Left kidney (tissue), 2 donors: ENCODE measurements around the gene SNHG17. TPM values are rescaled to one million over a fixed set of nuclear protein-coding genes. Genes with fewer than 3 reads are reported as not detected.
"Not testable (repeated sequence)": the region's sequence is repeated elsewhere in the genome, so short reads cannot be mapped to it uniquely, and the experiment has no call there.

Source experiments
- DNase-seq: peaks from one replicate; pipeline ENCODE4 v3.0.0-alpha.2; 2013
- polyA plus RNA-seq: library from polyadenylated mRNA; unstranded; fragments of 120-200 nt; gene quantifications from one replicate; pipeline ENCODE4 v1.2.1, GENCODE V29; 2013; ENCODE audit not compliant: insufficient read length

SNHG17 gene
- polyA plus RNA-seq, 1 donor = 43.1 TPM

DNA sequence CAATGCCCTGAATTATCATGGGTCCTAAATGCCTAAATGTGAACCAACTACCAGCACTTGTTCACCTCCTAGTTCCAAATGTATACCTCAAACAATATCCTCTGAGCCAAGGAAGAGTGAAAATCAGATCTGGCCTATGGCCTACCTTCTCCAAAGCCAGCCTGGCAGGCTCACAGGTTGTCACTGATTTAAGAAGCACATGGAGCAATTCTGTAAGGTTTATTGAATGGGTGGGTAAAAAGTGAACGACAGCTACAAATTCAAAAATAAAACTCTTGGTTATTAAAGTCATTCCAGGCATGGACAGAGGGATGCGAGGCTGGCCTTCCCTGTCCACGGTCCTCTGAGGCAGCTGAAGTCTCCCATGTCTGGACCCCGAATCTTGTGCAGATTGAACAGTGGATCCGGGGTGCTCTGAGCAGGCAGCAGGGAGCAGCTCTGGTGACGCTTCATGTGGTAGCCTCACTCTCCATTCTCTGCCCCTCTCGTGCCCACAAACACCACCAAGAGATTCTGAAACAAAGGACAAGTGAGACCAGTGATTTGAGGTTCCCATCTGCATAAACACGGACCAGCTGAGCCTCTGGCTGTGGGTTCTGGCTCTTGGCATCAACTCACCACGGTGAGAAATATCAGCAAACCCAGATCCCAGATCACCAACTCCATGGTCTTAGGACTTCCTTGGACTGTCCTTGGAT is 14.6 kb downstream of the SNHG17 start:
- no peak for DNase-seq

DNA sequence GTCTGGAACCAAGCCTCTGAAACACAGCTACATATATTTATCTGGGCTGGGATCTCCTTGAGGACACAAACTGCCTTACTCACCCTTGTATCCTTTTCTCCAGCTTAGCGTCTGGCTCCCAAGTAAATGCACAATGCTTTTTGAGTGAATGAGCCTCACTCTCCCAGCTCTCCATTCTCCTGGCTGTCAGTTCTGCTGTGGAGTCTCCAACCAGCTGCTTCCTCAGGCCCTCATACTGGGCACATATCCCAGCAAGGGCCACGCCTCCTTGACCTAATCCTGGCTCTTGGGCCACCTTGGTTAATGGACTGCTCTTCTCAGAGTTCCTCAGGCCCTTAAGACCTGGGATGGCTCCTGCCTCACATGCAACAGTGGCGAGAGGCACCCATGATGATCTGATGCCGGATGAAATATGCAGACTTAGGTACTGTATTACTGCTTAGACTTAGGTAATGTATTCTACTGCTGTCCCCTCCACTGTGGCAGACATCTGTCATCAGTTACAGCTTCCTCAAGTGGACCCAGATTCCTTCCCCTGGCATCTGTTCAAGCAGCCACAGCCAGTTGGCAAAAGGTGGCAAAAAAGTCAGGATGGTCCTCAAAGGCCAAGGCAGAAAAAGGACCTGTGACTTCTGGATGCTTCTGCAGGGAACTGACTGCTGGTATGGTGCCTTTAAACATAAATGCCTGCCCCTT is 16.5 kb downstream of the SNHG17 start:
- DNase-seq = no peak

DNA sequence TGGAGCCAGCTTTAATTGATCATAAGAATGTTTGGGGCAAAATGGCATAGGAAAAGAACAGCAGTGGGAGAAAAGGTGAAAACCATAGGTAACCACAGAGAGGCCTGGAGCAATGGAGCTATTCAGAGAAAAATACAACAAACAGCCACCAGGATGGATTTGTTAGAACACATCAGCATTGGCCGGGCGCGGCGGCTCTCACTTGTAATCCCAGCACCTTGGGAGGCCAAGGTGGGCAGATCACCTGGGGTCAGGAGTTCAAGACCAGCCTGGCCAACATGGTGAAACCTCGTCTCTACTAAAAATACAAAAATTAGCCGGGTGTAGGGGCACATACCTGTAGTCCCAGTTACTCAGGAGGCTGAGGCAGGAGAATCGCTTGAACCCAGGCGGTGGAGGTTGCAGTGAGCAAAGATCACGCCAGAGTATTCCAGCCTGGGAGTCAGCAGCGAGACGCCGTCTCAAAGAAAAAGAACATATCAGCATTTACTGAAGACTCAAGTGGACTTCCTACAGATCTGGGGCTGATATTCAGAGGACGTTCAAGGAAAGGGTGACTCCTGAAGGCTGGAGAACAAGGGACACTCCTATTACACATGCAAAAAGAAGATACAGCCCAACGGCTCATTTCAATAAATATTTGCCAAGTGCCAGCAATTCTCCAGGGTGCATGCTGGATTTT is 20.2 kb downstream of the SNHG17 start:
- DNase-seq = no peak

DNA sequence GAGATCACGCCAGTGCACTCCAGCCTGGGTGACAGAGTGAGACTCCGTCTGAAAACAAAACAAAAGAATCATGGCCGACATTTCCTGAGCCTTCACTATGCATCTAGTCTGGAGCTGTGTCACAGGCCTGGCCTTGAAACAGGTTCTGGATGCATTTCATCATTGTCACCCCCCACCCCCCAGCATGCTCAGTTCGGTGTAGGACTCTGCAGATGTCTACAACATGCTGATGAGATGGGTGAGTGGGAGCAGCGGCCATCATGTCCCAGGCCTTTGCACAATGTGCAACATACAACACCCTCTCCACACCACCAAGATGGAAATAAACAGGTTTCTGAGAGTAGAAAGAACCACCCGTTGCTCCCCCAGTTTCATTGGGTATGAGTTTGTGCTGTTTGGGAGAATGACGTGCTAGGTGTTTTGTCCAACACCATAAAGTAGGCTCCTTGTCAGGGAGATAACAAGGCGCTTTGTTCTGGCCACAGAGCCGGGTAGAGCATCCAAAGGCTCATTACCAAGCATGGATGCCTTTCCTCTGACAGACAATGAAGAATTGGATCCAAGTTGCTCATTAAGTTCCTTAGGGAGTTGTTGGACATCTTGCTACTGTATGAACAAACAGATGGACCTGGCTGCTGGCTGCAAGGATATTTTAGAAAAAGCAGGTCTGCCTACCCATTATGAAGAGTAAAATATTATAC is 22.1 kb downstream of the SNHG17 start:
- no peak for DNase-seq

DNA sequence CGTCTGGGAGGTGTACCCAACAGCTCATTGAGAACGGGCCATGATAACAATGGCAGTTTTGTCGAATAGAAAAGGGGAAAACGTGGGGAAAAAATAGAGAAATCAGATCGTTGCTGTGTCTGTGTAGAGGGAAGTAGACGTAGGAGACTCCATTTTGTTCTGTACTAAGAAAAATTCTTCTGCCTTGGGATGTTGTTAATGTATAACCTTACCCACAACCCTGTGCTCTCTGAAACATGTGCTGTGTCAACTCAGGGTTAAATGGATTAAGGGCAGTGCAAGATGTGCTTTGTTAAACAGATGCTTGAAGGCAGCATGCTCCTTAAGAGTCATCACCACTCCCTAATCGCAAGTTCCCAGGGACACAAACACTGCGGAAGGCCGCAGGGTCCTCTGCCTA is 27.3 kb downstream of the SNHG17 start:
- DNase-seq = not testable (repeated sequence)

DNA sequence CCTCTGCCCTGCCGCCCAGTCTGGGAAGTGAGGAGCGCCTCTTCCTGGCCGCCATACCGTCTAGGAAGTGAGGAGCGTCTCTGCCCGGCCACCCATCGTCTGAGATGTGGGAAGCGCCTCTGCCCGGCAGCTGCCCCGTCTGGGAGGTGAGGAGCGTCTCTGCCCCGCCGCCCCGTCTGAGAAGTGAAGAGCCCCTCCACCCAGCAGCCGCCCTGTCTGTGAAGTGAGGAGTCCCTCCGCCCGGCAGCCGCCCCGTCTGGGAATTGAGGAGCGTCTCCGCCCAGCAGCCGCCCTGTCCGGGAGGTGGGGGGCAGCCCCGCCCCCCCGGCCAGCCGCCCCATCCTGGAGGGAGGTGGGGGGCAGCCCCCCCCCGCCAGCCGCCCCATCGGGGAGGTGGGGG is 27.8 kb downstream of the SNHG17 start:
- DNase-seq = no peak

DNA sequence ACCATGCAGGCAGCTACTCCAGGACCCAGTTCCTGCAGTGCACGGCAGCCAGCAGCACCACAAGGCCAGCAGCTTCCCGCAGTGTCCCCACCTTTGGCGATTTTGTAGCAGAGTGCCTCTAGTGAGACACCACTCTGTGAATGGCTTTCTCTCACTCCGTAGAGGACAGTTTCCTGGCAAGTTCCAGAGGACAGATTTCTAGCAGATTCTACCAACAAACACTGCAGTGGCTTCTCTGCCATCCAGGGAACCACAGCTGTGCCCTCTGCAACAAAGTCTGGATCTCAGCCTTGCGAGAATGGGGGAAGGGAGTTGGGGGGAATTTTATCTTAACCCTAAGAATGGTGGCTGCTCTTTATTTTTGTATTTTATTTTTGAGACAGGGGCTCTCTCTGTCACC is 28.7 kb downstream of the SNHG17 start:
- DNase-seq = no peak

DNA sequence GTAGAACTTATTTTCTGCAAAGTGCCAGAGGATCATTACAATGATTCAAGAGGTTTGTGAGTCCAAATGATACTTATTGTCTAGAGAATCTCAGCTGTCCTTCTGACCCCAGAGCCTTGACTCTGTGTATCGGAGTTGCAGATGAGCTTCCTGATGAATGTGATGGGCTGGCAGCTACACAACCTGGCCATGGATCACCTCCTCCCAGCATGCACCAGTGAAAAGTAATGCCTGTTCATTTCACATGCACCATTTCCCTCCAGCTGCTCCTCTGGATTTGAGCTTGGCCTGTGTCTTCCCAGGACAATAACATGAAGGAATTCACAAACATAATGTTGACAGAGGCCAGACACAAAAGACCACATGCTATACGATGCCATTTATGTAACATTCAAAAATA is 30.0 kb downstream of the SNHG17 start:
- no peak for DNase-seq

DNA sequence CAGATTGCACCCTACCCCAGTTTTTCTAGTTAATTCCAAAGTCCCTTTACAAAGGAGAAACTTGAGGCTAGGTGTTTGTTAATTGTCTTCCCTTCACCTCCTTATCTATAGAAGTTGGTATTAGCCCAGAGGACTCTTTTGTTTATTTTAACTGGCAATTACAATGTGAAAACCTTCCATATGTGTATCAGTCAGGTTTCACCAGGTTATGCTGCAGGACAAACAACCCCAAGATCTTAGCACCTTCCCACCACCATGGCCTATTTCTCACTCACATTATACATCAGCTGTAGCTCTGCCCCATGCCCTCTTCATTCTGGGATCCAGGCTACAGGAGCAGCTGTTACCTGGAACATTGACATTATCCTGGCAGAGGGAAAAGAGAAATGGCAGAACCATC is 31.1 kb downstream of the SNHG17 start:
- DNase-seq = no peak

DNA sequence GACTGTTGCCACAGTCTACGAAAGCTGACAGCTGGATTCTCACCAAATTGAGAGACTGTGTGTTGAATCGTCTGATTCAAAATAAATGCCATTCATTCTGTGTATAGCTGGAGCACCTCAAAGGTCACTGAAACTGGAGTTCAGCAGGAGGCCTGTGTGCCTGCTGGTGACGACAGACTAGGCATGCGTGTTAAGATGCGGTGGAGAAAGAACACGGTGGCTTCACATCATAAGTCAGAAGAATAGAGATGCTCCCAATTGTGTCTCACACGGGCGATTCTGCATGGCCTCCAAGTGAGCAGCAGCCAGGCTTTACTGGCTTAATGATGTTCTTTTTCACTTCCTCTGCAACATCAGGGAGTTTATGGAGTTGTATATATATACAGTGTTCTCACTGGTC is 32.3 kb downstream of the SNHG17 start:
- DNase-seq = no peak

DNA sequence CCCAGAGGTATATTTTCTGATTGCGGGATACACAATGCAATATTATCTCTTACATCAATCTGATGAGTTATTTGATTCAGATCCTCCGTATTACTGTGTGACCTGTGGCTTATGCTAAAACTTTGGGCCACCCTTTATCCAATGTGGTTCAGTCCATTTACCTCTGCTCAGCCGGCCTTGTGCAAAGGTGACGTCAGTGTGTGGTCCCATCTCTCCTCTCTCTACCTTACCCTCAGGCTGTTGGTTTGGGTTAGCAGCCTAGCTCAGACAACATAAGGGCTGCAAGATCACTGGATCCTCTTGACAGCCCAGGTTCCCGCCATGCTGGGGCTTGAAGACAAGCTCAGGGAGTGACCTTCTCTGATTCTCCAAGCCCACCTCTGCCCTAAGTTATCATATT is 33.0 kb downstream of the SNHG17 start:
- no peak for DNase-seq

DNA sequence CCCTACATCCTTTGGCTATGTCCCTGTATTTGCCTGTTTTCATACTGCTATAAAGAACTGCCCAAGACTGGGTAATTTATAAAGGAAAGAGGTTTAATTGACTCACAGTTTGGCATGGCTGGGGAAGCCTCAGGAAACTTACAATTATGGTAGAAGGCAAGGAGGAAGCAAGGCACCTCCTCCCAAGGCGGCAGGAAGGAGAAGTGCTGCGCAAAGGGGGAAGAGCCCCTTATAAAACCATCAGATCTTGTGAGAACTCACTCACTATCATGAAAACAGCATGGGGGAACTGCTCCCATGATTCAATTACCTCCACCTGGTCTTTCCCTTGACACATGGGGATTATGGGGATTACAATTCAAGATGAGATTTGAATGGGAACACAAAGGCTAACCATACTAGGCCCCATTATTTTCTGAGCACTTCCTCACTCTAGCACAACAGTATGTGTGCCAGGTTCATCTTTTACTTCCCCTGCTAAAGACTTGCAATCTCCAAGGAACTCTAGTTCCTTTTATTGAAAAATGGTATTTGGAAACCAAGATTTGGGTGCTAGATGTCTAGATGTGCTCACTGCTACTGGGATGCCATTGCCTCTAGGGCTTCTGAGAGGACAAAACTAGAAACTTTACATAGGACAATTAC is 39.3 kb downstream of the SNHG17 start:
- DNase-seq = not testable (repeated sequence)

DNA sequence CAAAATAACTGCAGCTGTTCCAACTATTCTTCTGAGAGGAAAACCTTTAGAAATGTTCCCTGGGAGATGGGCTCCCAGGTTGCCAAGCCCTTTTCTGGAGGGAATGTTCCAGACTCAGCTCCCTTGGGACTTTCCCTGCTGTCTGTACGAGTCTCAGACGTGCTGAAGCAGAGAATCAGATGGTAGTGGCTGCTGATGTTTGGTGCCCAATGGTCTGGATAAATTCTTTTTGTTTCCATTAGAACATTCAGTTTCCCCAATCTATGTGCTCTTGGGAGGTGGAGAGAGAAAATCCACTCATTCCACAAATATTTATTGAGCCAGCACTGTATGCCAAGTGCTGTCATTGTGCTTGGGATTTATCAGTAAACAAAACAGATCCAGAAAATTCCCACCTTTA is 40.0 kb downstream of the SNHG17 start:
- no peak for DNase-seq

DNA sequence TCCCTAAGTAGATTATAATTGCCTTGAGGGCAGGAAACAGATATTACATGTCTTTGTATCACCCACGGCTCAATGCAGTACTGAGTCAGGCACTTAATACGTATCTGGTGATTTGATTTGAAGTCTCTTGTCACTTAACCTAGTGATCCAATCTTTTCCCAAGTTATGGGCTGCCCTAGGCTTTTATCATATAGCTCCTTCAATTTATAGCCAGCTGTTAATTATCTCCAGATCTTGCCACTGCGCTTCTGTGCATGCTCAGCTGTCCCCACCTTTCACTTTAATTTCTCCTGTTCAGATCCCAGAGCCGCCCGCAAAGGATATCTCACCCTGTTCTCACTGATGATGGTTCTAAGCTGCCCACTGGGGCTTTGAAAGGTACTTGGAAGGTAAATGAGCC is 41.9 kb downstream of the SNHG17 start:
- no peak for DNase-seq

DNA sequence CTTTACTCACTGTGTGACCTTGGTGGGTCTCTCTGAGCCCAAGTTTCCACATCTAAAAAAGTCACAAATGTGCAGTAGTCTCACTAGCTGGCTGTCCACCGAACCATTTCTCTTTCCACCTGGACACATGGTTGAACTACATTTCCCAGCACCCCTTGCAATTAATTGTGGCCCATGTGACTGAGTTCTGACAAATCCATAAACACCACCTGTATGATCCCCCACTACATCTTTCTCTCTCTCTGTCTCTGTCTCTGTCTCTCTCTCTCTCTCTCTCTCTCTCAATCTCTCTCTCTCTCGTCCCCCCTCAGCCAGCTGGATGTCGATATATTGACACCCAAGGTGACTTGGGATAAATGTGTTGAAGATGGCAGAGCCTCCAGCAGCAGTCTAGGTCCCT is 42.8 kb downstream of the SNHG17 start:
- DNase-seq = no peak

DNA sequence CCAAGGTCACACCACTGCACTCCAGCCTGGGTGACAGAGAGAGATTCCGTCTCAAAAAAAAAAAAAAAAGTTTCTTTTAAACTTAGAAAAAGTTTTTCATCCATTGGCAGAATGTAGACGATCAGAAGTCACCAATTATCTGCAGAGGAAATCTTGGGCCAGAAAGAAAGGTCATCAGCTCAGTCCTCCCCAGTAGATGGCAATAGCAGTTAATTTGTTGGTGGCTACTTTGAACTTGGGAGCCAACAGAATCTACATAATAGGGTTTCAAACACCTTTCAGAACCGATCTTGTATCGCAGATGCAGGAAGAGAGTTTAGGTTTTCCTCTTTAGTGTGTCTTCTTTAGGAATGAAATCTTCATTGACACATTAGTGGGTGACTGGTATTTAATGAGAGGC is 47.2 kb downstream of the SNHG17 start:
- DNase-seq = no peak

DNA sequence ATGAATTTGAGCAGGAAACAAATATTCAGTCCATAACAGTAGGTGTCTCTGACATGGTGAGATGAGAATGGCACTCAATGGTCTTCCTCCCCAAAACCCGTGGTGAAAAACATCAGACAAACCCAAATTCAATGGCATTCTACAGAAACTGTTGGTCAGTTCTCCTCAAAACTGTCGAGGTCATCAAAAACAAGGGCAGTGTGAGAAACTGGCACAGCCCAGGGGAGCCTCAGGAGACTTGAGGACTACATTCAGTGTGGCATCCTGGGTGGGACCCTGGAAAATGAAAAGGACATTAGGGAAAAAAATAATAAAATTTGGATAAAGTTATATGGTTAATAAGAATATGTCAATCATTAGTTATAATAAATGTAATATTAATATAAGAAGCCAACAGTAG is 48.3 kb downstream of the SNHG17 start:
- no peak for DNase-seq

DNA sequence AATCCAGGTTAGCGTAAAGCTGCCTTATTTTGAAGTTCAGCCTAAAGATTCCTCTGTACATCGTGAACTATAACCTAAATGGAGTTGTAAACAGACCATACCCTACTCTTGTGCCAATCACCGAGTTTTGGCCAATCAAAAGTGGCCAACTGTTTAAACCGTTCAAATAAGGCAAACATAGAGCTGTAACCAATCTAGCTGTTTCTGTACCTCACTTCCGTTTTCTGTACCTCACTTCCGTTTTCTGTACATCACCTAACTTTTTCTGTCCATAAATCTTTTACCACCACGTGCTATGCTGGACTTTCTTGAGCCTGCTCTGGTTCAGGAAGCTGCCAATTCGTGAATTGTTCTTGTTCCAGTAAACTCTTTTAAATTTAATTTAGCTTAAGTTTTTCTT is 49.1 kb downstream of the SNHG17 start:
- no peak for DNase-seq

DNA sequence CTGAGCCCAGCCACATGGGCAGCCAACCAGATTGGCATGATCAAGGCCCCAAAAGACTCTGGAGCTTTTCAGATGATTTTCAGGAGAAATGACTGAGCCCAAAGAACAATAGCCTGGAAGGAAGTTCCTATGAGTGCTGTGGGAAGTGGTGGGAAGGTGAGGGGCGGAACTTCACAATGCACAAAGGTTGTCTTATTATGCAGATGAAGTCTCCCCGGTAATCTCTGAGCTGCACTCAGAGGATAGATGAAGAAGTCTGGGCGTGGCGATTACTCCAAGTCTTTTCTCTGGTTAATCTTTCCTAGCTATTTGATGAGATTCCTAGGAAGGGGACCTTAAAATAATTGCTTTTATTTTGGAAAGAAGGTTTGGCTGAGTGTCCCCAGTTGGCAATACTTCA is 52.0 kb downstream of the SNHG17 start:
- DNase-seq = no peak

DNA sequence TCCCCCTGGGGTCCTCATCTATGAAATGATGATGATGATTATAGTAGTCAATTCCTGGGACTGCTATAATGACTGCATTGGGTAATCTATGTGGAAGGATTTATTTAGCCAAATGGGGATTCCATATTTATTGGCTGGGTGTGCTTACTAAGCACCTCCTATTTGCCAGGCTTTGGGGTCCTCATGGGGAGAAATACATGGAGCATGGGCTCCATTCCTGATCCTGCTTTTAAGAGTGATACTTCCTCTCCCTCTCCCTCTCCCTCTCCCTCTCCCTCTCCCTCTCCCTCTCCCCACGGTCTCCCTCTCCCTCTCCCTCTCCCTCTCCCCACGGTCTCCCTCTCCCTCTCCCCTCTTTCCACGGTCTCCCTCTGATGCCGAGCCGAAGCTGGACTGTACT is 57.3 kb downstream of the SNHG17 start:
- DNase-seq = not testable (repeated sequence)

DNA sequence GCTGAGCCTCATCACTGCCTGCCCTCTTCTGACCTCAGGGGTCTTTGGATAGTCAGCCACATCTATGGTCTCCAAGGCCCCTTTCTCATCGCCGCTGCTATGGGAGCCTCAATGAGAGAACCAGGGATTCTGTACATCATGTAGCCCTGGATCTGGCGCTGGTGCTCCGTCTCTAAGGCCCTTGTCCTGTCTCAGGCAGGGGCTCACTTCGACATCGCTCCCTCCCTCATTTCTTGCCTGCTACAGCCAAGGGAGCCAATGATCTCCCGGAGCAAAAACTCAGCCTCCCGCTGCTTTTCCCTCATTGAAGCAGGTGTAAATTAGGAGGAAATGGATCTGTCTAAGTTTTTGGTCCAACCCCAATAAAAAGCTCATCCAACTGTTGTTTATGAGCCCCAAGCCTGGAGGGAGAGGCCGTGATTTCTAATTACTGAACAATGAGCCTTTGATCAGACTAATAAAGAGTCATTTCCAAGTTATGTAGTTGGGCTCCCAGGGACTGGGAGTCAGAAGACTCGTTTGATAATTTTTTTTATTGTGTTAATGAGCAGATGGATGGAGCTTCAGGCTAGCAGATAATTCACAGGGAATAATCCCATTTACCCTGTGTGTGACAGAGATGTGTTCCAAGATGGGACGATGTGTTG is 58.0 kb downstream of the SNHG17 start:
- DNase-seq = no peak

DNA sequence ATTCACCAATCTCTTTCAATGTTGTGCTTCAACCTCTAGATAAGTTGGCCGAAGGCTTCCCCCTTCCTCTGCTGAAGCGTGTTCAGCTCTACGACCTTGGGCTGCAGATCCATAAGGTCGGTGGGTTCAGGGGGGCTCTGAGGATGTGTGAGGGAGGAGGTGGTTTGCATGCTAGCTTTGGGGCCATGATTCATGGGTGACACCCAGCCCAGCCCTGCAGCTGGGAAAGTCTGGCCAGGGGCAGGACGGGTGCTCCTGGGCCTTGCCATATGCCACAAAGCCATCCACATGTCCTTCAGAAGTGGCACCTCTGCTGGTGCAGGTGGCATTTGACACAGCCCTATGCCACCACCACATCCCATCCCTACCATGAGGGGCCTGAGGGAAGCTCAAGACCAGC is 61.2 kb downstream of the SNHG17 start:
- DNase-seq = no peak
